Ecto neural progenitor cell (in vitro differentiated cells): Measurements from ENCODE around the gene SAGE1.
"Not testable (repeated sequence)": the region's sequence is repeated elsewhere in the genome, so short reads cannot be mapped to it uniquely, and the experiment has no call there.

Experiments
- DNase-seq: peaks from one replicate; pipeline ENCODE4 v3.0.0-alpha.2; 2018; ENCODE audit warnings: low spot score

SAGE1 gene

GRCh38 chrX:135893294-135893817, at the start of gene SAGE1, which contains the start of gene CT45A10:
SAGE1 (plus strand) TSS chrX:135893716; CDS start chrX:135896243, 2,527 bp downstream.
CT45A10 (minus strand) TSS chrX:135893444; CDS start chrX:135885344, 8,100 bp downstream.
- DNase-seq: no peak

- DNase-seq: not testable (repeated sequence)
These were observed 39.1 kb upstream of the SAGE1 start, which contains the start of gene CT45A8 for GRCh38 chrX:135854438-135854837. CT45A8 (minus strand) TSS chrX:135854538; CDS start chrX:135850783, 3,755 bp downstream.

DNA sequence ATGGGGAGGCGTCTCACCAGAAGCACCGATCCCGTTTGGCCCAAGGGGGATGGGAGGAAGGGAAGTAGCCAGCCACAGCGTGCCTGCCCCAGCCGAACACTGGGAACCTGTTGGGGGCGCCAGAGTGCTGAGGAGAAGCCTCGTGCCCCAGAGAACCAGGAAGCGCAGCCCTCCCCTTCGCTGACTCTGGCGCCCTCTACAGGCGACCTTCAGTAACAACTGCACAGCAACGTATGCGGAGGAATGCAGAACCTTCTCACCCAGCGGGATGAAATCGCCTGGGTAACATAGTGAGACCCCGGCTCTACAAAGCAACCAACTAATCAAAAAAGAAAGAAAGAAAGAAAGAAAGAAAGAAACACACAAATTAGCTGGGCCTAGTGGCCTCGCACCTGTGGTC, 21.8 kb upstream of the SAGE1 start, which contains the start of gene CT45A9:
TSS of gene CT45A9 (minus strand) at position 101 of the 400 bp plus-strand sequence. CDS start 3,751 bp downstream, outside the sequence.
- not testable (repeated sequence) for DNase-seq

DNA sequence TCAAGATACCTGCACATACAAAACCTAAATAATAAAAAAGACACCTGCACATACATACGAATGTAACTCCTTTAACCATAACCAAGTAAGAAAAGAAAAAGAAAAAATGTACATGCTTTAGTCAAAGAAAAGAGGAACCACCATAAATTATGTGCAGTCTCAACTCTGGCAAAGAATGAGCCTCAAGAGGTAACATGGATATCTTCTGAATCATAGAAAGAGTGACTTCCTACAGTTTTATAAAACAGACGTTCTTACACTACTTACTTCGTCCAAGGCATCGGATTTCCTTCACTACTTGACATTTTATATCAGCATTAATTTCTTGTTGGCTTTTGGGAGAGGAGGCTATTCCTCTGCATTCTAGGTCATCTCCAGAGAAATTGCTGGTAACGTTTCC, 10.8 kb upstream of the SAGE1 start:
- DNase-seq: not testable (repeated sequence)

- not testable (repeated sequence) for DNase-seq
These were observed 5.3 kb upstream of the SAGE1 start for GRCh38 chrX:135888230-135888629.

GRCh38 chrX:135888976-135889375, 4.5 kb upstream of the SAGE1 start:
- not testable (repeated sequence) for DNase-seq

DNA sequence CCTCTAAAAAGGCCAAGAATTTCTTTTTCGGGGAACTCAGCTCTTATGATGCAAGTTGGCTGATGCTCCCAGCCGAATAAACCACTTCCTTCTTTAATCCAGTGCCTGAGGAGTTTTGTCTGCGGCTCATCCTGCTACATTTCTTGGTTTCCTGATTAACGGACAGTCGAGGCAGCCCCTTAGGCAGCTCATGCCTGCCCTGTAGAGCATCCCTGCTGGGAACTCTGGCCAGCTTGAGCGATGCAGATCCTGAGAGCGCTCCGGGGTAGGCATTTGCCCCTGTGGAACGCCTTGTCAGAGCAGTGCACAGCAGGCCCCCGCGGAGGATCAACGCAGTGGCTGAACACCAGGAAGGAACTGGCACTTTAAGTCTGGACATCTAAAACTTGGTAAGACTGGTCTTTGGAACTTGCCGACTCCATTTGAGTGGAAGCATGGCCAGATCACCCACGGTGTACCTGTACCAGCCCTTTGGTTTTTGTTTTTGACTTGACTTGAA, 3.4 kb upstream of the SAGE1 start:
- DNase-seq: no peak

- no peak for DNase-seq
These were observed 735 bp upstream of the SAGE1 start for GRCh38 chrX:135892781-135893180.

- no peak for DNase-seq
These were observed 16.7 kb downstream of the SAGE1 start for GRCh38 chrX:135910251-135910650.

DNA sequence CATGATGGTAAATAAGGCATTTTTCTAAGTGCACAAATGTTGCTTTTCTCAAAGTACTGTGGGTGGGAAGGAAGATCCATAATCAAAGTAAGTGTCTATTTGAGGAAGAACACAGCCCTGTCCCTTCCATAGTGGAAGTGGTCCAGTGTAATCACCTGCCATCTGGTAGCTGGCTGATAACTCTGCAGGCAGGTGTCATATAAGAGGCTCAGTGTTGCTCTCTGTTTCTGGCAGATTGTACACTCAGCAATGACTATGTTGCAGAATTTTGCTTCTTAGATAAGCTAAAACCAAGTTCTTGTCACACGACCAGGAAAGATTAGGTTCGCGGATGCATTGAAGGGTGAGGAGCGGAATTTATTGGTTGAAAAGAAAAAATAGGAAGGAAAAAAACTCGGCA, 20.9 kb downstream of the SAGE1 start:
- no peak for DNase-seq

- not testable (repeated sequence) for DNase-seq
These were observed 27.0 kb downstream of the SAGE1 start for GRCh38 chrX:135920516-135920915.

DNA sequence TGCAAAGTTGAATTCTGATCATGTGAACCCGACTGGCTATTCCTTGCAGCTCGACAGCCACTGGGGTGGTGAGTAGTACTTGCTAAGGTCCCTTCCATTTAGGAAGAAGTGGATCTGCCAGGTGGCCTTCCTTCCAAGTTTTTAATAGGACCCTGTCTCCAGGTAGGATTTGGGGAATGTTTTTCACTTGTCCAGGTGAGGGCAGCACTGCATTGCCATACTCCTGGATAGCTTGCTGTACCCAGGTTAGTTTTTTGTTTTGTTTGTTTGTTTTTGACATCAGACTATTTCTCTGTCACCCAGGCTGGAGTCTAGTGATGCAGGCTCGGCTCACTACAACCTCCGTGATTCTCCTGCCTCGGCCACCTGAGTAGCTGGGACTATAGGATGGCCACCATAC, 29.8 kb downstream of the SAGE1 start:
- DNase-seq: no peak

GRCh38 chrX:135927897-135928296, 34.4 kb downstream of the SAGE1 start:
- no peak for DNase-seq

DNA sequence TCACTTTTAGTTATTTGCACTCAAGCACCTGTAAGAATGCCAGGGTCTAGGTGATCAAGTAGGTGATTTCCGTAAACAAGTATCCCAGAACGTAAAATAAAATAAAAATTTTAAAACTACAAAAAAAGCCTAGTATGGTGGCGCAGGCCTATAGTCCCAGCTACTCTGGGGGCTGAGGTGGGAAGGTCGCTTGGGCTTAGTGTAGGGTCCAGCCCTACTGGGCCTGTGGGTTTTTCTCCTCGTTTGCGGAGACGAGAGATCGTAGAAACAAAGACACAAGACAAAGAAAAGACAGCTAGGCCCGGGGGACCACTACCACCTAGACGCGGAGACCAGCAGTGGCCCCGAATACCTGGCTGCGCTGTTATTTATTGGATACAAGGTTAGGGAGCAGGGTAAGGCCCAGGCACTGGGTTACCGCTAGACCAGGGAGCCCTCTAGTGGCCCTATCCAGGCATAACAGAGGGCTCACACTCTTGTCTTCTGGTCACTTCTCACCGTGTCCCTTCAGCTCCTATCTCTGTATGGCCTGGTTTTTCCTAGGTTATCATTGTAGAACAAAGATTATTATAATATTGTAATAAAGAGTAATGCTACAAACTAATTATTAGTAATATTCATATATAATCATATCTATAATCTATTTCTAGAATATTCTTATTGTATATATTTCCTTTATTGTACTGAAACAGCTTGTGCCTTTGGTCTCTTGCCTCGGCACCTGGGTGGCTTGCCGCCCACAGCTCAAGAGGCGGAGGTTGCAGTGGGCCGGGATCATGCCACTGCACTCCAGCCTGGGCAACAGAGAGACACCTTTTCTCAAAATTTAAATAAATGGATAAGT, 38.4 kb downstream of the SAGE1 start:
- peak; percentile 55 for DNase-seq

DNA sequence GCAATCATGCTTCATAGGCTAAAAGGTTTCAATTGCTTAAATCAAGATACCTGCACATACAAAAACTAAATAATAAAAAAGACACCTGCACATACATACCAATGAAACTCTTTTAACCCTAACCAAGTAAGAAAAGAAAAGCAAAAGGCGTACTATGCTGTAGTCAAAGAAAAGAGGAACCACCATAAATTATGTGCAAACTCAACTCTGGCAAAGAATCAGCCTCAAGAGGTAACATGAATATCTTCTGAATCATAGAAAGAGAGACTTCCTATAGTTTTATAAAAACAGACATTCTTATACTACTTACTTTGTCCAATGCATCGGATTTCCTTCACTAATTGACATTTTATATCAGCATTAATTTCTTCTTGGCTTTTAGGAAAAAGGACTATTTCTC, 51.0 kb downstream of the SAGE1 start:
- DNase-seq: no peak

- no peak for DNase-seq
These were observed 57.8 kb downstream of the SAGE1 start for GRCh38 chrX:135951291-135951690.
